SK-N-SH (cell line): ENCODE data around the gene GCLM. TPM values are rescaled to one million over a fixed set of nuclear protein-coding genes. Genes with fewer than 3 reads are reported as not detected.
A peak's percentile ranks its signal among the peaks of the same experiment; 100 is the strongest.

Experiments used
- CTCF ChIA-PET: fragments of 300-600, 350-600 bp; formaldehyde crosslinking; extraction: SDS; loops from one replicate; lab custom pipeline; 2021; lab: Yijun Ruan, JAX
- POLR2A ChIA-PET: fragments of 350-600 bp; sonication (Branson Sonifier 250); formaldehyde crosslinking; extraction: SDS; loops from one replicate; lab custom pipeline; 2020; ENCODE audit warnings: antibody characterized with exemption, inconsistent platforms; lab: Yijun Ruan, JAX
- DNase-seq: peaks from one replicate; pipeline ENCODE4 v3.0.0; 2012
- H2AFZ ChIP-seq: fragments of 200-600 bp; sonication (generic); 2 replicates; pipeline ENCODE4 v1.8.1; 2016; ENCODE audit warnings: antibody characterized with exemption, mild to moderate bottlenecking, low read depth
- H3F3A ChIP-seq: fragments of 200-600 bp; sonication (generic); replicated peaks from 2 replicates; pipeline ENCODE3; 2016; ENCODE audit warnings: antibody characterized with exemption, mild to moderate bottlenecking; ENCODE audit not compliant: insufficient read depth
- H3K27ac ChIP-seq, 2 experiments: fragments of 200-500 bp in 1 of 2; fragments of 200-600 bp in 1 of 2; sonication (Bioruptor generic) in 1 of 2; sonication (generic), shearing (Covaris generic) in 1 of 2; 2 replicates each; pipeline versions ENCODE4 v1.5.1 to v1.6.1; 2014 to 2016; ENCODE audit warnings: low read depth in 2 of 2, inconsistent platforms in 1 of 2, low read length in 1 of 2, mild to moderate bottlenecking in 1 of 2, mixed read lengths in 1 of 2
- H3K27me3 ChIP-seq: fragments of 200-600 bp; sonication (generic), shearing (Covaris generic); 2 replicates; pipeline ENCODE4 v1.6.1; 2016; ENCODE audit warnings: mixed run types; ENCODE audit not compliant: insufficient read depth
- H3K36me3 ChIP-seq, 2 experiments: fragments of 200-500 bp in 1 of 2; fragments of 200-600 bp in 1 of 2; sonication (Bioruptor generic) in 1 of 2; sonication (generic) in 1 of 2; replicated peaks in 1 of 2; 2 replicates each; pipeline versions ENCODE3 to v1.5.1; 2014 to 2016; ENCODE audit warnings: low read length in 1 of 2, mild to moderate bottlenecking in 1 of 2; ENCODE audit not compliant: insufficient read depth in 2 of 2, control insufficient read depth in 1 of 2
- H3K4me1 ChIP-seq, 2 experiments: fragments of 200-500 bp in 1 of 2; fragments of 200-600 bp in 1 of 2; sonication (Bioruptor generic) in 1 of 2; sonication (generic), shearing (Covaris generic) in 1 of 2; 2 replicates each; pipeline versions ENCODE4 v1.5.1 to v1.6.1; 2014 to 2016; ENCODE audit warnings: low read depth in 1 of 2, low read length in 1 of 2, mixed run types in 1 of 2; ENCODE audit not compliant: insufficient read depth in 2 of 2, control insufficient read depth in 1 of 2
- H3K4me2 ChIP-seq: fragments of 200-600 bp; sonication (generic), shearing (Covaris generic); 2 replicates; pipeline ENCODE4 v1.6.1; 2017; ENCODE audit warnings: mixed run types
- H3K4me3 ChIP-seq, 2 experiments: fragments of 200-500 bp in 1 of 2; fragments of 200-600 bp in 1 of 2; sonication (Bioruptor generic) in 1 of 2; sonication (generic), shearing (Covaris generic) in 1 of 2; 2 replicates each; pipeline versions ENCODE4 v1.5.1 to v1.8.1; 2014 to 2016; ENCODE audit warnings: low read depth in 2 of 2, inconsistent platforms in 1 of 2, low read length in 1 of 2, mild to moderate bottlenecking in 1 of 2, mixed read lengths in 1 of 2, moderate library complexity in 1 of 2
- H3K79me2 ChIP-seq: fragments of 200-600 bp; sonication (generic); 2 replicates; pipeline ENCODE4 v1.8.1; 2017; ENCODE audit warnings: mild to moderate bottlenecking; ENCODE audit not compliant: insufficient read depth
- H3K9ac ChIP-seq: fragments of 200-600 bp; sonication (generic); 2 replicates; pipeline ENCODE4 v1.6.1; 2017; ENCODE audit warnings: mixed run types
- H3K9me2 ChIP-seq: fragments of 200-600 bp; sonication (generic); 2 replicates; pipeline ENCODE4 v1.6.1; 2017; ENCODE audit warnings: mixed run types
- H3K9me3 ChIP-seq: fragments of 200-600 bp; sonication (generic); 2 replicates; pipeline ENCODE4 v1.6.1; 2017; ENCODE audit warnings: mixed run types, mild to moderate bottlenecking, moderate library complexity
- H4K20me1 ChIP-seq: fragments of 200-600 bp; sonication (generic); 2 replicates; pipeline ENCODE4 v1.6.1; 2017; ENCODE audit warnings: mild to moderate bottlenecking, mixed run types; ENCODE audit not compliant: insufficient read depth
- CHD2 ChIP-seq: fragments of 150-350 bp; IDR thresholded peaks from 2 replicates; pipeline ENCODE4 v1.6.1; 2018; ENCODE audit warnings: low read length; ENCODE audit not compliant: partially characterized antibody
- CTCF ChIP-seq: fragments of 200-600 bp; sonication (generic); IDR thresholded peaks from 2 replicates; pipeline ENCODE4 v1.6.1; 2017; ENCODE audit warnings: antibody characterized with exemption, mild to moderate bottlenecking, moderate library complexity
- FOSL2 ChIP-seq: IDR thresholded peaks from 2 replicates; pipeline ENCODE4 v1.4.0; 2012; ENCODE audit warnings: low read depth, mild to moderate bottlenecking, moderate library complexity, borderline replicate concordance
- GATA2 ChIP-seq: sonication (generic); formaldehyde crosslinking; IDR thresholded peaks from 2 replicates; pipeline ENCODE4 v1.5.0; 2020; ENCODE audit warnings: mild to moderate bottlenecking, missing genetic modification reagents
- MAX ChIP-seq: IDR thresholded peaks from 2 replicates; pipeline ENCODE4 v1.4.0; 2012; ENCODE audit warnings: low read depth
- MEF2A ChIP-seq: IDR thresholded peaks from 2 replicates; pipeline ENCODE4 v1.4.0; 2012; ENCODE audit warnings: low read depth, borderline replicate concordance
- MXI1 ChIP-seq: IDR thresholded peaks from 2 replicates; pipeline ENCODE4 v1.6.1; 2012; ENCODE audit warnings: mild to moderate bottlenecking, low read depth, low read length, improper control_type of control experiment
- POLR2AphosphoS5 ChIP-seq: IDR thresholded peaks from 2 replicates; pipeline ENCODE4 v1.6.1; 2012; ENCODE audit warnings: low read depth, low read length
- RAD21 ChIP-seq: IDR thresholded peaks from 2 replicates; pipeline ENCODE4 v1.6.1; 2012; ENCODE audit warnings: mild to moderate bottlenecking, low read length
- RCOR1 ChIP-seq: fragments of 150-350 bp; IDR thresholded peaks from 2 replicates; pipeline ENCODE4 v1.6.1; 2017; ENCODE audit warnings: antibody characterized with exemption, low read length
- RFX5 ChIP-seq: IDR thresholded peaks from 2 replicates; pipeline ENCODE4 v1.6.1; 2012; ENCODE audit warnings: mild to moderate bottlenecking, improper control_type of control experiment, low read length
- SIN3A ChIP-seq: IDR thresholded peaks from 2 replicates; pipeline ENCODE4 v1.6.1; 2012; ENCODE audit warnings: low read depth, mild to moderate bottlenecking, low read length, moderate library complexity, borderline replicate concordance
- SMC3 ChIP-seq: IDR thresholded peaks from 2 replicates; pipeline ENCODE4 v1.6.1; 2012; ENCODE audit warnings: low read depth, low read length, improper control_type of control experiment
- YY1 ChIP-seq: IDR thresholded peaks from 2 replicates; pipeline ENCODE4 v1.4.0; 2012; ENCODE audit warnings: low read depth, mild to moderate bottlenecking
- ZBTB33 ChIP-seq: IDR thresholded peaks from 2 replicates; pipeline ENCODE4 v1.4.0; 2012; ENCODE audit warnings: low read depth, borderline replicate concordance
- WGBS: methylation state at CpG from one replicate; pipeline ENCODE4 v1.1.6; 2017; ENCODE audit warnings: low lambda C conversion rate; 5-methylcytosine and 5-hydroxymethylcytosine counted together
- polyA plus RNA-seq, 3 experiments: library from polyadenylated mRNA; depleted of rRNA; stranded (reverse); fragments of >200 nt; gene quantifications; 2 replicates each; pipeline ENCODE4 v1.2.3, GENCODE V29; 2012
- TF ChIP-seq, protein P1 (sequence below): fragments of 150-350 bp; IDR thresholded peaks from 2 replicates; pipeline ENCODE4 v1.6.1; 2016; ENCODE audit warnings: mild to moderate bottlenecking, low read depth, low read length

GCLM gene
- polyA plus RNA-seq, 1 of the 3 experiments (the other 2 are of a cell fraction): 9.4 TPM

DNA sequence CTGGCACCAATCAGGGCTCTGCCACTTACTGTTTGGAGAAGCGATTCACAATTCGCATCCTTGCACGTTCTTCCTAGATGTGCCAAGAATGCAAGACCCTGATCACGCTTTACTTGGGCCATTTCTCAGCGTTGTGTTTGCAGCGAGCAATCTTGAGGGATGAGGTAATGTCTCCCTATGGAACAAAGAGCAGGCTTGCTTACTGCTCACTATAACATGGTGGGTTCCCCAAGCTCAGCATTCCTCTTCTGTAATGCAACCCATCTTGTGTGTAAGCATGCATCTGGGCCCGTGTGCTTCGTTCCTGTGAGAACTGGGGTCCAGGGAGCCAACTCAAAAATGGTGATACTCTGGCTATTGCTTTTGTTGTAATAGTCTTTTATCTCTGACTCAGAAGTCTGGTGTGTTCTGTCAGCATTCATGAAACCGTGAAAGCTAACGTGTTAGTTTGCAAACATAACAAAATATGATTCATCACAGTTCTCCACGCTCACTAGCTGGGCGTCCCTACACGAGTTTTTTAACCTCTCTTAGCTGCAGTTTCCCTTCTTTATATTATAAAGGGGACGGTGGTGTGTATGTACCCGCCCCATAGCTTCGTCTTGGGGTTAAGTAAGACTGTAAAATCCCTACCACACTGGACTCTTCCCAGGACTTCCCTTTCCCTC is 63.6 kb downstream of the GCLM start:
- DNase-seq: no peak

DNA sequence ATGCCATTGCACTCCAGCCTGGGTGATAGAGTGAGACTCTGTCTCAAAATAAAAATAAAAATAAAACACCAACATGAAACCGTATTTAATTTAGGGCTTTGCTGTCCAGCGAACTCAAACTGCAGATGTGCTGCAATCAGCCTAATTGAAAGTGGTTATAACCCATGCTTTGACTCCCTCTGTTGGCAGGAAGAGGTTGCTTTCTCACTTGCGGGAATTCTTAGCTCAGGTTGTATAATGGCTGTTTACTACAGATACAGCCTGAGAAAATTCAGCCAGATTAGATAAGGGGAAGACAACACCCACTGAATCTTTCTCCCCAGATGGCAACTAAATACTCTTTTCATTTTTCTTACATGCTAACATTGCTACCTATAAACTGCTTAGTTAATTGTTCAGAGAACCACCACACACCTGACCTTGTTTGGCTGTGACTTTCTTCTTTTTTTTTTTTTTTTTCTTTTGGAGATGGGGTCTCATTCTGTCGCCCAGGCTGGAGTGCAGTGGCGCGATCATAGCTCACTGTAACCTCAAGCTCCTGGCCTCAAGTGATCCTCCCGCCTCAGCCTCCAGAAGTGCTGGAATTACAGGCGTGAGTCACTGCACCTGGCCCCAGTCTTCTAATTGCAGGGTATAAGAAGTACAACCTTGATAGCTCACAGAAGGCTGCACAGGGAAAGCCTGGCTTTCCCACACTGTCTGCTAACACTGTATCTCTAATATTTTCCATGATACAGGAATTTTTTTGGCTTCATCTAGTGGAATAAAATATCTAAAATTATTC is 64.8 kb downstream of the GCLM start:
- Histone ChIP-seq H3K4me1 (peaks cover 23 to 26% of the 10 kb centered on the region in 2 experiments; a peak in 3 of 4 replicates), H3F3A (peaks cover 43% of the 10 kb centered on the region), H3K27me3 (no peaks in the 10 kb centered on the region), H3K4me2 (peak overlapping the region; percentile 10; the same call in 1 of the 2 replicates), H3K9me2 (no peaks in the 10 kb centered on the region), H3K4me3 (no peak overlapping the region; a peak in 1 of 4 replicates), H3K9me3 (no peaks in the 10 kb centered on the region), H2AFZ (no peak overlapping the region), H3K79me2 (peaks cover 9% of the 10 kb centered on the region; the same call in 1 of the 2 replicates), H3K36me3 (peaks cover 4% of the 10 kb centered on the region in 2 experiments), H4K20me1 (no peaks in the 10 kb centered on the region), H3K27ac (peak overlapping the region; percentile 73 to 88), H3K9ac (peak overlapping the region; percentile 42; the same call in 1 of the 2 replicates)
- peak; percentile 64 for DNase-seq
- TF ChIP-seq MEF2A (no peak), MXI1 (no peak; the same call in 1 of the 2 replicates), SMC3 (peak; percentile 83), RFX5 (peak; percentile 46; the same call in 1 of the 2 replicates), RCOR1 (peak; percentile 55; the same call in 1 of the 2 replicates), FOSL2 (no peak), RAD21 (peak; percentile 95), CTCF (peak; percentile 81), CHD2 (peak; percentile 43), POLR2AphosphoS5 (no peak), SIN3A (no peak)
- TF ChIP-seq, protein P1, sequence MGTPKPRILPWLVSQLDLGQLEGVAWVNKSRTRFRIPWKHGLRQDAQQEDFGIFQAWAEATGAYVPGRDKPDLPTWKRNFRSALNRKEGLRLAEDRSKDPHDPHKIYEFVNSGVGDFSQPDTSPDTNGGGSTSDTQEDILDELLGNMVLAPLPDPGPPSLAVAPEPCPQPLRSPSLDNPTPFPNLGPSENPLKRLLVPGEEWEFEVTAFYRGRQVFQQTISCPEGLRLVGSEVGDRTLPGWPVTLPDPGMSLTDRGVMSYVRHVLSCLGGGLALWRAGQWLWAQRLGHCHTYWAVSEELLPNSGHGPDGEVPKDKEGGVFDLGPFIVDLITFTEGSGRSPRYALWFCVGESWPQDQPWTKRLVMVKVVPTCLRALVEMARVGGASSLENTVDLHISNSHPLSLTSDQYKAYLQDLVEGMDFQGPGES: no peak
- ChIA-PET CTCF (interaction anchor here (0.6 to 8.4 kb wide), 59 partner anchors 8 to 543 kb away, joined by 3 to 231 read pairs (median 4); partner anchors contain the start of genes DNTTIP2 and FNBP1L), POLR2A (interaction anchor here (0.6 to 1.6 kb wide), 5 partner anchors 27 to 217 kb away, joined by 3 to 5 read pairs (median 3); no protein-coding TSS in a partner anchor)
- 67% methylated on average over 8 of the region's 8 CpGs for WGBS

More for the DNA sequence above, 63.6 kb downstream of the GCLM start:
- ChIA-PET CTCF (interaction anchor here (0.6 to 8.4 kb wide), 13 partner anchors 18 to 750 kb away, joined by 3 to 231 read pairs (median 4); no protein-coding TSS in a partner anchor), POLR2A (interaction anchor here (0.8 to 2.0 kb wide), 10 partner anchors 18 to 228 kb away, joined by 3 to 11 read pairs (median 4); partner anchors contain the start of gene DNTTIP2)
- Histone ChIP-seq H3F3A (peaks cover 35% of the 10 kb centered on the region), H2AFZ (peak overlapping the region; percentile 78), H3K9ac (peak overlapping the region; percentile 88), H3K9me3 (no peaks in the 10 kb centered on the region), H3K4me3 (peak overlapping the region; percentile 85 to 94), H3K4me1 (peaks cover 23% of the 10 kb centered on the region in 2 experiments; a peak in 3 of 4 replicates), H3K79me2 (peaks cover 9% of the 10 kb centered on the region; the same call in 1 of the 2 replicates), H3K36me3 (peaks cover 0 to 4% of the 10 kb centered on the region in 2 experiments), H4K20me1 (no peaks in the 10 kb centered on the region), H3K27ac (peak overlapping the region; percentile 88 to 96), H3K27me3 (no peaks in the 10 kb centered on the region), H3K9me2 (no peaks in the 10 kb centered on the region), H3K4me2 (peak overlapping the region; percentile 94)
- WGBS: 18% methylated on average over 16 of the region's 16 CpGs
- TF ChIP-seq FOSL2: peak; percentile 49; the same call in 1 of the 2 replicates
- peak; percentile 18; the same call in 1 of the 2 replicates for TF ChIP-seq YY1
- TF ChIP-seq MAX: peak; percentile 7; the same call in 1 of the 2 replicates
- no peak for TF ChIP-seq GATA2 (CRISPR knock-in tag)
- no peak for TF ChIP-seq ZBTB33
